ENCODE measurements around the gene KMT2C.
"Not testable (repeated sequence)": the region's sequence is repeated elsewhere in the genome, so short reads cannot be mapped to it uniquely, and the experiment has no call there.

- not testable (repeated sequence) for TF ChIP-seq CTCF (IDR thresholded peaks at IDR 0.05; ENCODE audit: low read depth, low read length); EZH2phosphoT487 (IDR thresholded peaks at IDR 0.05; ENCODE audit: low read depth)
Observed at GRCh38 chr7:152420950-152421349, 14.9 kb downstream of the KMT2C start.

Measured in OCI-LY3 (cell line).